GM19025 (cell line): ENCODE measurements around the gene SERPINA6.
"Not testable (repeated sequence)": the region's sequence is repeated elsewhere in the genome, so short reads cannot be mapped to it uniquely, and the experiment has no call there.

Experiments
- ATAC-seq: cut with Tn5 transposase; IDR thresholded peaks from one replicate; pipeline ENCODE4 v1.9.1; 2021; ENCODE audit warnings: mild to moderate bottlenecking, low read depth, moderate library complexity; ENCODE audit not compliant: unreplicated experiment

The SERPINA6 gene

DNA sequence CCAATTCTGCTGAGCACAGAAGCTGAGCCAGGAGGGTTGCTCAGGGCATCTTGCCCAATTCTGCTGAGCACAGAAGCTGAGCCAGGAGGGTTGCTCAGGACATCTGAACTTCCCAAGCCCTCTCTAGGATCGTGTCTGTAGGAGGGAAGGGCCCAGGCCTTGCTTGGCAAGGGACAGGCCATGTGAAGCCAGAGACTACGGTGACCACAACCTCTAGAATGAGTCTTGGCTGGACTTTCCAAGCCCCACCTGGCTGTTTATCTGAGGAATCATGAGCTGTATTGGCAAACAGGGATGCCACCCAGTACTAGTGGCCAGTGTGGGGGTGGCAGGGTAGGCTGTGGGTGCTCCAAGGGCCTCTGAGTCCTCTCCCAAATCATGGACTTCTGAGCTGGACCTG lies 7.7 kb upstream of the SERPINA6 start:
- no peak for ATAC-seq

DNA sequence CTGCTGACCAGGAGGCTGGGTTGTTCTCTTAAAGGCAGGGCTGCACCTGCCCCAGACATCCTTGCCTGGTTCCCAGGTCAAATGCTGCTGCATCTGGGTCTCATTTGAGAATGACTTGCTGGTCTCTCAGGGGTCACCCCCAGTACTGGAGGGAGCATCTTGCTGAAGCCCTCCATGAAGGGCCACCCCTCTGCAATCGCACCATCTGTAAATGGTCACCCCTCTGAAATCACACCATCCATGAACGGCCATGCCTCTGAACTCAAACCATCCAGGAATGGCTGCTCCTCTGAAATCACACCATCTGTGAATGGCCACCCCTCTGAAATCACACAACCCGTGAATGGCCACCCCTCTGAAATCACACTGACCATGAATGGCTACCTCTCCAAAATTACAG lies 7.3 kb upstream of the SERPINA6 start:
- no peak for ATAC-seq

DNA sequence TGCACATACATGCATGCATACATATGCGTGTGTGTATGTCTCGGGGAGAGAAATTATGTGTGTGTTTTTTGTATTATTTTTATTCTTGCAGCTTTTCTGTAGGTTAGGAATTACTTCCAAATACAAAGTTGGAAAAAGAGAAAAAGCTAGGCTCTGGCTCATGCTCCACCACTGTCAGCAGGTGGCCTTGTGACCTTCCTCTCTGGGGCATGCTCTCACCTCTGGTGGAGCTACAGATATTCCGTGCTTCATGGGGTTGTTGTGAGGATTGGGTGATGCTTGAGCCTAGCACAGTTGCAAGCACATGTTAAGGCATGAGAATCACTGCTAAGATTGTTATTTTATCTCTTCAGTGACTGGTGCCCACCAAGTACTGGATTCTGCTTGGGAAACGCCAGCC lies 6.7 kb upstream of the SERPINA6 start:
- ATAC-seq = no peak

DNA sequence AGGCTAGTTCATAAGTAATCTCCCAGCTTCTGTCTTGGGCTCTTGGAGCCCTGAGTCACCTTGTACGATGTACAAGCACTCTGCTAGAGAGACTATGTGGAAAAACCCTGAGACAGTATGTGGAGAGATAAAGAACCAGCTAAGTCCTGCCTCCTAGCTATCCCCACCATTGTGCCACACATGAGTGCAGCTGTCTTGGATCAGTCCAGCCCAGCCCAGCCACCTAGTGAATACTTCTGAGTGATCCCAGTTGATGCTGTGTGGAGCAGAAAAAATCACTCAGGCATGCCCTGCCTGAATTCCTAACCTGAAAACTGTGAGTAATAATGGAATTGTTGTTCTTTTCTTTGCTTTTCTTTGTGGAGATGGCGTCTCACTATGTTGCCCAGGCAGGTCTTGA lies 5.1 kb upstream of the SERPINA6 start:
- ATAC-seq = no peak

DNA sequence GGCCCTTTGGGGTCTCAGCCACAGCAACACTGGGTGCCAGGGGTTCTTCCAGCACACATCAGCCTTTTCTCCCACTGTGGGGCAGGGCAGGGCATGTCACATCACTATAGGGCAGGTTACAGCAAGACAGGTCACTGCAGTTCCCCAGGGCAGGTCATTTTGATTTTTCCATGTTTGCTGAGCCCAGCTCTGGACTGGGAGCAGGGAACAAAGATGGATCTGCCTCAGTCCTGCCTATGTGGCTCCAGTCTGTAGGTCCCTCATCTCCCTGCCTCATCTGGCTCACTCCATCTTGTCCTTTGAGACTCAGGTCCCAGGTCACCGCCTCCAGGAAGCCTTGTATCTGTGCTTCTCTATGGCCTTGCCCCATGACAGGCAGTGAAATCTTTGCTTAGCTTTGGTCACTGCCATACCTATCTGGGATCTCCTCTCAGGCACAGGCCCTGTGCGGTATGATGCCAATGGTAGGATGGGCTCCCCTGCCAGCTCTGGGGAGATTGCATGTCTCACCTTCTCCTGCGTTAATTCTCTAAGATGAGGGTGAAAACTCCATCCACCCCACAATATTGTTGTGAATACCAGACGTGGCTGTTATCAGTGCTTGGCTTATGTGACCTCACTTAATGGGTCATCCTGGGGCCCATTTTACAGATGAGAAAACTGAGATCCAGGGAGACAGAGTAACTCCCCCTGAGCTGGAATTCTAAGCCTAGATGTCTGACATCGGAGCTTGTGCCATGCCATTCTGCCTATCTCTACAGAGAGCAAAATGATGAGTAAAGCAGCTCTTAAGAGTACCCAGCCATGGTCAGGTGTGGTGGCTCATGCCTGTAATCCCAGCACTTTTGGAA lies 1.5 kb downstream of the SERPINA6 start:
- ATAC-seq = no peak

DNA sequence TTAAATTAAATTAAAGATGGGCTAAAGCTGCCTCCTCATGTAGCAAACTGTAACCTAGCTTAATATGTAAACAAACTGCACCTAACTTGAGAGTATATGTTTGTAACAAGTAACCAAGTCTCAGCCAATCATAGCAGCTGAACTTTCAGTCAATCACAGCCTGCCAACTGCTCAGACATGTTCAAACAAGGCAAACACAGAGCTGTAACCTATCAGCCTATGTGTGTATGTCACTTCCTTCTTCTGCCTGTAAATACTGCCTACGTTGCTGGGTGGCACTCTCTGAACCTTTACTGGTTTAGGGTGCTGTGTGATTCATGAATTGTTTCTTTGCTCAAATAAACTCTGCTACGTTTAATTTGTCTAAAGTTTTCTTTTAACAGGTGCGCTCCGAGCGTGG lies 2.9 kb downstream of the SERPINA6 start:
- peak; percentile 59 for ATAC-seq

DNA sequence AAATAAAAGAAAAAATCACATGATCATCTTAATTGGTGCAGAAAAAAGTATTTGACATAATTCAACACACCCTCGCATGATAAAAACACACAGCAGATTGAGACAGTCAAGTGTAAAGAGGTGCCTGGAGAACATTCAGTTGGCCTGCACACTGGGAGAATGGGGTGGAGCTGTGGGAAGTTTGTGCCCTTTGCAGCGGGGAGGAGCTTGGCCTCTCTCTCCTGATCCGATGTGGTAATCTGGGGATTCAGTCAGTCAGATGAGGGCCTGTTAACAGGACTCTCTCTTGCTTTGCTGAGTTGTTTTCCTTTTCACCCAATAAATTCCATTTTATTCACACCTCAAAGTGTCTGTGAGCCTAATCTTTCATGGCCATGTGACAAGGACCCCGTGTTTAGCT lies 5.9 kb downstream of the SERPINA6 start:
- no peak for ATAC-seq

DNA sequence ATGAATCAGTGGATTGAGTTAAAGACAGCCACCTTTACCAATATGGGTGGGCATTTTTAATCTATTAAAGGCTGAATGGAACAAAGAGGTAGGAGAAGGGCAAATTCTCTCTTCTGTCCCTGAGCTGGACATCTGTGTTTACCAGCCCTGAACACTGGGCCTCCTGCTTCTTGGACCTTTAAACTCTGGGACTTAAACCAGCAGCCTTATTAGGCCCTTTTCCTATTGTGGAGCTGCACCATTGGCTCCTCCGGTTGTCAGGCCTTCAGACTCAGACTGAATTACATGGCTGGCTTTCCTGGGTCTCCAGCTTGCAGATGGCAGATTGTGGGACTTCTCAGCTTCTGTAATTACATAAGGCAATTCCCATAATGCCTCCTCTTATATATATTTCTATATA lies 6.4 kb downstream of the SERPINA6 start:
- no peak for ATAC-seq

DNA sequence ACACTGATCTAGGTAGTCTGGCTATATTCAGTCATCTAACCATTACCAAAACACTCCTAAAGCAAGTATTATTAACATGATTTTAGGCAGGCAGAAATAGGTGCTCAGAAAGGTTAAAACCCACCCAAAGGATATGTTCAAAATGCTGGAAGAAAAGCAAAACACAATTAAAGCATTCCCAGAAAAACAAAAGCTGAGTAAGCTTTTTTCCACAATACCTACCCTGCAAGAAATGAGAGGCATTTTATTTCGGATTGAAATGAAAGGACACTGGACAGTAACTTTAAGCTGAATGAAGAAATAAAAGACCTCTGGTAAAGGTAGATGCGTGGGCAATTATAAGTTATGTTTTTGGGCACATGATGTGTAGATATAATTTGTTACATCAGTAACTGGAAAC lies 8.2 kb downstream of the SERPINA6 start:
- no peak for ATAC-seq

DNA sequence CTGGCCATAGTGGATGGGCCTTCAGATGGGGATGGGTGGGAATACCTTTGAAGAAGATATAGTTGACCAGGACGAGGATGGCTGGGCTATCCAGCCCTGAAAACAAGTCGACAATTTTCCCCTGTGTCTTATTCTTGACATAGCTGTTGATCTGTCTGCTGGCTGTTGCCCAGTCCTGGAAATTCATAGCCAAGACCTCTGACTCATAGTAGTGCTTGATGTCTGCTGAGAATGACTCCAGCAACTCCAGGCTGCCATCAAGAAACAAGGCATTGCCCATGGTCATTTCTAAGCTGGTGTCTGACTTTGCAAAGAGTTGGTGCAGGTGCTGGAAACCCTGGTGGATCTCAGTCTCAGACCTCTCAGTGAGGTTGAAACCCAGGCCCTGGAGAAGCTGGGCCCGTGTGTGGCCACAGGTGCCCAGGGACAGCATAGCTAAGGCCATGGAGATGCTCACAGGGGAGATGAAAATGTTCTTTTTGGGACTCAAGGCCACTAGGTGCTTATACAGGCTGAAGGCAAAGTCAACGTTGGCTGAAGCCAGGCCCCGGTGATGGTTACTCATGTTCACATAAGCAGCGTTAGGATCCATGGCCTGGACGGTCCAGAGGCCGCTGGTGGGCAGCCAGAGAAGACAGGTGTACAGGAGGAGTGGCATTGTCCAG lies 9.0 kb downstream of the SERPINA6 start:
- no peak for ATAC-seq

DNA sequence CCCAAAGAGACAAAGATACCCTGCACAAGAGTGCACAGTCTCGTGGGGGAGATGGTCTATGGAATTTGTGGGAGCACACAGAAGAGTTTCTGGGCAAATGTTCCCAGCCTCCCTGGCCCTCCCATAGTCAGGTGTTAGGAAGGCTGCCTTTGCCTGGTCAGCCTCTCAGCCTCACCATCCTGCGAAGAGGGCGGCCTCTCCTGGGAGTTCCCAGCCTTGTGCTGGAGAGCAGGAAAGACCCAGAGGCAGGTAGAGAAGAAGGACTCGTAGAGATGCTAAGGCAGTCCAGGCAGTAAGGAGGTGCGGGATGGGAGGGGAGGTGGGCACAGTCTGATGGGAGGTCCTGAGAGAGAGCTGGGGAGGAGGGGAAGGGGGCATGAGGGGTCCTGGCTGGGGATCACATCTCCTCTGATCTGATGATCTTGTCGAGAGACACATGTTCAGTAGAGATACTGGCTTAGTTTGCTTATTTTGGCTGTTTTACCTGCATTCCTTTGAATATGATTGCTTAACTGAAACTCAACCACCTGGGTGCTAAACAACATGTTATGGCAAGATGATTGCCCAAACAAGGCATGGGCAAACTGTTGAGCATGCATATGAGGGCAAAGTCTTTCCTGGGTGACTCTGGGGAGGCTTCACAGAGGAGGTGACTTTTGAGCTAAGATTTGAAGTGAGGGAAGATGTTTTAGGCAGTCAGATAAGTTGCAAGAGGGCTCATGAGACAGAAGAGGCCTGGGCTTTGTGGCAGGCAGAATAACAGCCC lies 10.5 kb downstream of the SERPINA6 start:
- ATAC-seq = no peak

DNA sequence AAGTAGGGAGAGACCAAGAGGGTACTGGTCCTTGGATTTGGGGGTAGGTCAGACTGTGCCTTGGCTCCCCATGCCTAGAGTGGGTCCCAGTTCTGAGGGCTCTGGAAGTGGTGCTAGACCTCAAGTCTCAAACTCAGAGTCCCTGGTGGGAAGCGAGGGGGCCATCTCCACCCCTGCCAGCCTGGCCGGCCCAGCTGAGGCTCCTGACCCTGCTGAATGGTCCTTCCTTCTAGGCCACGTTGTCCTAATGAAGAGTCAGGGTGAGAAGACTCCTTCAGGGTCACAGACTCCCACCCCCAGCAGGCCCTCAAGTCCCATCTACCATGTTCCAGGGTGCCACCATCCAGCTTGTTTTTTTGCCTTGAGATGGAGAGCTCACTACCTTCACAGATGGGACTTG lies 12.9 kb downstream of the SERPINA6 start:
- ATAC-seq = no peak

DNA sequence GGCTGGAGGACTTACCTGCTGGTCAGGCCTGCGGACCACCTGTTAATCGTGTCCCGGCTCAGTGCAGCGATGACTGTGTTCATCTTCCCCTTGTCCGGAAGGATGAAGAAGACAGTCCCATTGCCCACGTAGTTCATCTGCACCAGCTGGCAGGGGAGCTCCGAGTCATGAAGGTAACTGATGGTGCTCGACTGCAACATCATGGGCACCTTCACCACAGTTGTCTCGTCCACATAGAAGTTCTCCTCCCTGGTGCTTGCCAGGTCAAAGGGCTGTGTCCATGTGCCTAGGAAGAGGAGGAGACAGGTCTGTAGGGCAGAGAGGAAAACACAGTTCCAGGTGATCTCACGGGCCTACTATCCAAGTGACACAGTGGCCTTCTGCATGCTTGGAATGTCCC lies 13.4 kb downstream of the SERPINA6 start:
- no peak for ATAC-seq

DNA sequence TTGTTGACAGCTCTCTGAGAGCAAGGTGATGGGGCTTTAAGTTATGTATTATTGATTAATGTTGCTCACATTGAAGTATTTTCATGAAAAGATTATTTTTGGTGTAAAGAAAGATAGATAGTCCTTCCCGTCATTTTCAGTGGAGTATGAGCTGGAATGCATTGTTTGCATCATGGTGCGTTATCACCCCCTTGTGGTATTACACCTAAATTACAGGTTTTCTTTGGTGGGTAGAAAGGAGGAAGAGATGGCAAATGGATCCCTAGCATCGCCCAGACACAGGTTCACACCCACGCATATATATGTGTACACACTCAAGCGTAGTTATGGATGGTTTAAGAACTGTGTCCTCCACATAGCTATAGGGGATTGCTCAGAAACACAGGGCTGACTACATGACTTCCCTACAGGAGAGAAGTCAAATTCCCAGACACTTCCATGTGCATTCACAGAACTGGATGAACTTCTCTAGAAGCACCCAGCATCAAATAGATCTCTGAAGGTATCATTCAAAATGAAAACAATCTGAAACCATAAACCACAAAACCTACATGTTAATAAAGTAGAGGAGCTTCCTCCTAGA lies 15.6 kb downstream of the SERPINA6 start:
- no peak for ATAC-seq

DNA sequence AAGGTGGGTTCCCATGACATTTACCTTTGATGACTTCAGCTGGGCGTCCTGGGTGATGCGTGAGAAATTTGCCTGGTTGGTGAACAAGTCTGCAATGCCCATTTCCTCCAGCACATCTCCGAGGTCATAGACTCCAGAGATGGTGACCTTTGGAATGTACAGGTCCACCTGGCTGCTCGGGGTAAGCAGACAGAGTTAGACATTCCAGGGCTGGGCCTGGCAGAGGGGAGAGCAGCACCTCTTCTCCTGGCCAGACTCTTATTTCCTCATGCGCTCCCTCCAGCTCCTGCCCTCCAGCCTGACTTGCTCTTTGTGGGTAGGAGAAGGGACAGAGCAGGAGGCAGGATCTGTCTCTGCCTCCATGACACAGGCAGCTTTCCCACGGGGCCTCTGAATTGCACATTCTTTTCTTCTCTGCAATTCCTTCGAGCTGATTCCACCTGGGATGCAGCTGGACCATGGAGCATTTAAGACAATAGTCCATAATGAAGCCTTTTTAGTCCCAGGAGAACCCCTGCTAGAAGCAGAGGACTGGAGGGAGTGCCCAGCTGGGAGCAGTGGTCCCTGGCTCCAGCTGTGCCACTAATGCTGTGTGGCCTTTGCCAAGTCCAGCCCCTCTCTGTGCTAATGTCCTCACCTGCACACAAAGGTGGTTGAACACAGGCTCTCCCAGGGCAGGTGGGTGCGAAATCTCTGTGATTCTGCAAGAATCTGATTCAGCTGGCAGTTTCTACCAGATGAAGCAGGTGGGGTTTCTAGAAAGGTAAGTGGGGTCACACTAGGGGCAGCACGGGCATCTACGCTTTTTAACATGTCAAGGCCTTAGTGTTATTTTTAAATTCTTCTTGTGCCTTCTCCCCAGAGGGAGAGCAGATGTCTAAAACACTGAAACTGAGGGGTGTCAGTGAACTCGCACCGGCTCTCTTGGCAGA lies 16.8 kb downstream of the SERPINA6 start:
- ATAC-seq = no peak

DNA sequence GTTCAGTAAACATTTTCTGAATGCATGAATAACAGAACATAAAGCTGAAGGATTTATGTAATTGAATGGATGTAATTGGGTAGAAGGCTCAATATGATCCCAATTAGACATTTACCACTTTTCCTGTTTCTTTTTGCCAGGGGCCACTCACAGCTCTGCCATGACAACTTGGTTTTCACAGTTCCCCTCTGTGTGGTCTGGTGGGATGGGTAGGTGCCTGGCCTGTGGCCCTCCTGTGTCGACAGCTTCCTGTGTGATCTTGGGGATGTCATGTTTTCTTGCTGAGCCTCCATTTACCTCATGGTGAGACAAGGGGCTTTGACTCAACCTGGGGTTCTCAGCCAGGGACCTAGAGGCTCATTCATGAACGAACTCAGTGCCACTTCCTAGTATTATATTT lies 17.5 kb downstream of the SERPINA6 start:
- no peak for ATAC-seq

DNA sequence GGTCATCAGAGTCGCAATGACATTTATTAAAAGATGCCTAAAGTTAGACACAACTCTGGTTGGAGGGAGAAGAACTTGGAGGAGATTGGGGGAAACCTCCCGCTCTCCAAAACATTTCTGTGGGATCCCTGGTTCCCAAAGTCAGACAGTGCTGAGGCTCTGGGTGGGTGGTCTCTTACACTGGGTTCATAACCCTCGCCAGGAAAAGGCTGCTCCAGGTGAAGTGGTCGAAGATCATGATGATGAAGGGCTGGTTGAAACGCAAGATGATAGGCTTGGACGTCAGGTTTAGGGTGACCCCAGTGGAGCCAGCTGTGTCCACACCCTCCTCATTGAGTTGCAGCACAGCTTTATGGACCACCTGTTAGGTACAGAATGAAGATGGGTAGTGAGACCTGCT lies 18.9 kb downstream of the SERPINA6 start:
- no peak for ATAC-seq

DNA sequence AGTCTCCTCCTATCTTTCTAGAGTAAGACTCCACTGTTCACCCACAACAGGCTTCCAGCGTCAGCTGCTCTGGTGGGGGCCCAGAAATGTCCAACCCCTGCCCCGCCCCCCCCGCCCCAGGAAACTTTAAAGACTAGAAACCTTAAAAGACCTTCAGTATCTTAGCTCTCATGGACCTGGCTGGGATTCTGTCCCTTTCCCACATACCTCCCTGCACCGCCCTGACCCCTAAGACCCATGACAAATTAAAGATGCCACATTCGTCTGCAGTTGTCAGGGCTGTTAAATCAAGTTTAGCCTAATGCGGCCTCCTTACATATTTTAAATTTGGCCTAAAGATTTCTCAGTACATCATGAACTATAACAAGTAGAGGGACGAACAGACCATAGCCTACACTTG lies 20.0 kb downstream of the SERPINA6 start:
- no peak for ATAC-seq

DNA sequence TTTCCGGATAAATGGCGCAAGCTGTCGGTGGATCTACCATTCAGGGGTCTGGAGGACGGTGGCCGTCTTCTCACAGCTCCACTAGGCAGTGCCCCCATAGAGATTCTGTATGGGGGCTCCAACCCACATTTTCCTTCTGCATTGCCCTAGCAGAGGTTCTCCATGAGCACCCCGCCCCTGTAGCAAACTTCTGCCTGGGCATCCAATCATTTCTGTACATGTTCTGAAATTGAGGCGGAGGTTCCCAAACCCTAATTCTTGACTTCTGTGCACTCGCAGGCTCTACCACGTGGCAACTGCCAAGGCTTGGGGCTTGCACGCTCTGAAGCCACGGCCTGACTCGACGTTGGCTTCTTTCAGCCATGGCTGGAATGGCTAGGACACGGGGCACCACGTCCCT lies 25.0 kb downstream of the SERPINA6 start:
- no peak for ATAC-seq

DNA sequence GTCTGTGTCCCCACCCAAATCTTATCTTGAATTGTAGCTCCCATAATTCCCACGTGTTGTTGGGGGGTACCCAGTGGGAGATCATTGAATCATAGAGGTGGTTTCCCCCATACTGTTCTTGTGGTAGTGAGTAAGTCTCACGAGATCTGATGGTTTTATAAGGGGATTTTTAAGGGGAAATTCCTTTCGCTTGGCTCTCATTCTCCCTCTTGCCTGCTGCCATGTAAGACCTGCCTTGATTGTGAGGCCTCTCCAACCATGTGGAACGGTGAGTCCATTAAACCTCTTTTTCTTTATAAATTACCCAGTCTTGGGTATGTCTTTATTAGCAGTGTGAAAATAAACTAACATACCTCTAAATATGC lies 27.0 kb downstream of the SERPINA6 start:
- not testable (repeated sequence) for ATAC-seq
